HS-5 (cell line): Measurements from ENCODE around the gene LCE2A.
A peak's percentile ranks its signal among the peaks of the same experiment; 100 is the strongest.
"Not testable (repeated sequence)": the region's sequence is repeated elsewhere in the genome, so short reads cannot be mapped to it uniquely, and the experiment has no call there.

ENCODE experiments used
- DNase-seq: peaks from one replicate; pipeline ENCODE4 v3.0.0-alpha.2; 2012; ENCODE audit warnings: low read depth

Gene LCE2A, protein sequence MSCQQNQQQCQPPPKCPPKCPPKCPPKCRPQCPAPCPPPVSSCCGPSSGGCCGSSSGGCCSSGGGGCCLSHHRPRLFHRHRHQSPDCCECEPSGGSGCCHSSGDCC

DNA sequence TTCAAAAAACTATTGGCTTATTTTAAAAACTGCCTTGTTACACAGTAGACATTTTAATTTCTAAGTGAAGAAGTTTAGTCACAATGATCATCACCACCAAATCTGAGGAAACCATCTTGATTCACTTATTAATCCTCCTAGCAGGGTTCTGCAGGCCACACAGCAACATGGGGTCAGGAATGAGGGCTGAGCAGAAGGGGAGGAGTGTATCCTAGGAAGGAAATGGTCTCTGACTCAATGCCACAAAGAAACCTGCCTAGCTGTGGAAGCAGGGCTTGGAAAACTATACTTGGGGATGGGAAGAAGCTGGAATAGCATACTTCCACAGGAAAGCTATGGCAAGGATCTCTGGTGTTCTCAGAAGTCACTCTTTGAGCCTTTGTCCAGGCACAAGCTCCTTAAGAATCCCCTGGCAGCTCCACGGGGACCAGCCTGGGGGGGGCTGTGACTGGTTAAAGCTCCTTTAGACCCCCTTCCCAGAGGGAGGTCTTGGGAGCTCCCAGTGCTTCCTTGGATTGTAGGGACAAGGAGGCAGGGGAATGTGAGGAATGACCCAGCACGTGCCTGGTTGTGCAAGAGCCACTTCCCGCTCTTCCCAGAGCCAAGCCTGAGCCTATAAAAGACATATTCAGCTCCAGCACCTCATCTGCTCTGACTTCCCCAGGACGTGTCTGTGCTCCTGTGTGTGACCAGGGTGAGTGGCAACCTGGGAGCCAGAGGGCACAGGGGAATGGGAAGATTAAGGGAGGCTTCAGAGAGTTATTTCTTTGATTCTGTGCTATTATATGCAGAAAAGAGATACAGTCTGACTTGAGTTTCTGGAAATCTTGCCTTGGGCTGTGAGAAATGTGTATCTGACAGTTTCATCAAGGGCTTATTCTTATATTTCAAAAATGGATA lies at the start of gene LCE2A:
TSS of gene LCE2A (plus strand) at position 645 of the 900 bp plus-strand sequence. CDS start 557 bp downstream, outside the sequence.
- peak; percentile 16 for DNase-seq

DNA sequence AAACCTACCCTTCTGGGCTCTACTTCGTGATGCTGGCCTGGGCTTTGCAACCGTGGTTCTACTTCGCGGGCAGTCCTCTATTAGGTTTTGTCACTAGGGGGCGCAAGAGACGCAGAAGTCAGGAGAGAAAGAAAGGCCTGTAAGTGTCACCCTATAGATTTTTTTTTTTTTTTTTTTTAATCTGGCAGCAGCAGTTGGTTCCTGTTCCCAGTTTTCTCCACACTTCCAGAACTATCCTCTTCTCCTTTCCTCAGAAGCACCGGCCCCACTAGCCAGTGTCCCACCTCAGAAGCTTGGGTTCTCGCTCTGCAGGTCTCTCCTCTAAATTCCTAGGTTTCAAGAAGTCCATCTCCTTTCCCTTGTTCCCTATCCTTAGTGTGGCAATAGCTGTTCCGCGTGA lies 44.0 kb upstream of the LCE2A start:
- DNase-seq = peak; percentile 51

DNA sequence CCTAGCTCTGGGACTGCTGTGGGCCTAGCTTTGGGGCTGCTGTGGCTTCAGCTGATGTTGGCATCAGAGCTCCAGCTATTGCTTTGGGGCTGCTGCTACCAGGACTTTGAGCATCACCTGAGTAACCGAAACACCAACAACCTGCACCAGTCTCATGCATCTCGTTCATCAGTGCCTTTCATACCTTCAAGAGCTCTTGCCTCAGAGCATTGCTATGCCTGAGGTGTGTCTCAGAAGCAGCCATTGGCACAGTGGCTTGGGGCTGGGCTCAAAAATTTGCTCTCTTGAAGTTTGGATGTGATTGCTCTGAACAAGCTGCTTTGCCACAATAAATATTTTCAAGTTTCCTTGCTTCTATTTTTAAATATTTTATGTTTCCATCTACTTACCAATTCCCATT lies 41.7 kb upstream of the LCE2A start:
- DNase-seq = no peak

DNA sequence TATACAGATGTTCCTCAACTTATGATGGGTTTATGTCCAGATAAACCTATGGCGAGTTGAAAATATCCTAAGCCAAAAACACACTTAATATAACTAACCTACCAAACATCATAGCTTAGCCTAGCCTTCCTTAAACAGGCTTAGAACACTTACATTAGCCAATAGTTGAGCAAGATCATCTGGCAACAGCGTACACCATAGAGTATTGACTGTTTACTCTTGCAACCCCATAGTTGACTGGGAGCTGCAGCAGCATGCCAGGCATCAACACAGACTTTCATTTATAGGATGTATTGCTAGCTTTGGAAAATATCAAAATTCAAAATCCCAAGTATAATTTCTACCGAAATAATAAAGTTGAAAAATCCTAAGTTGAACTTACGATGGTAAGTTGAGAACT lies 40.5 kb upstream of the LCE2A start:
- DNase-seq = no peak

DNA sequence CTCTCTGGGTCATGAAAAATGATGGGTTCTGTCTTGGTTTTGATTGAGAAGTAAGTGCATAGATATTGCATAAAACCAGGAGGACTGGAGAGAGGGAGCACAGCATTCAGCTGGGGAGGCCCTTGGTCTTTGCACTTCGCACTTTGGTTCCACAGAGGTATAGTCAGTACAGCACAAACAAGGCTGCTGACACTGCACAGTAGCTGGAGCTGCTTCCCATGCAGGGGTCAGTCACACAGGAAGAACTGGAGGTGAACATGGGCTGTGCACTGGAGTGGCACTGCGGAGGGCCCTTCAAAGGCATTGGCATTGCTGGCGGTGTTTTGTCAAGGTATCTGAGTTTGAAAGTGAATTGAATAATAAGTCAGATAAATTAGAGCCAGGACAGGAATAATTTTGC lies 39.5 kb upstream of the LCE2A start:
- DNase-seq = no peak

DNA sequence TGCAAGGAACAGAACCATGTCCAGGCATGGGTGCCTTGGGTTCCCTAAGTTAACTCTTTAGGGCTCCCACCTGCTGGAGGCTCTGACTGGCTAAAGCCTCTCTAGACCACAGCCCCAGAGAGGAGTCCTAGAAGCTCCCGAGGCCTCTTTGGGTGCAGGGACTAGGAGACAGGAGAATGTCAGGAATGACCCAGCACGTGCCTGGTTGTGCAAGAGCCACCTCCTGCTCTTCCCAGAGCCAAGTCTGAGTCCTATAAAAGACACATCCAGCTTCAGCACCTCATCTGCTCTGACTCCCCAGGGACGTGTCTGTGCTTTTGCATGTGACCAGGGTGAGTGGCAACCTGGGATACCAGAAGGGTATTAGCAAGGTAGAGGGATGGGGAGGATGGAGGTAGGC lies 35.0 kb upstream of the LCE2A start, which contains the start of gene LCE2D:
TSS of gene LCE2D (plus strand) at position 283 of the 400 bp plus-strand sequence. CDS start 726 bp downstream, outside the sequence.
- DNase-seq = no peak

DNA sequence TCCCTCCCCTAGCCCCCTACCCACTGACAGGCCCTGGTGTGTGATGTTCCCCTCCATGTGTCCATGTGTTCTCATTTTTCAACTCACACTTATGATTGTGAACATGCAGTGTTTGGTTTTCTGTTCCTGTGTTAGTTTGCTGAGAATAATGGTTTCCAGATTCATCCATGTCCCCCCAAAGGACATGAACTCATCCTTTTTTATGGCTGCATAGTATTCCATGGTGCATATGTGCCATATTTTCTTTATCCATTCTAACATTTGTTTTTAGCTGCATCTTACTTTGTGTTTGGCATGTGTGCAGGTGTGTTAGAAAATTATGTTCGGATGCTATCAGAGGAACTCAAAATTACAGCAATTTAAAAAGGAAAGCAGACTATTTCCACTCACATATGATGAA lies 32.0 kb upstream of the LCE2A start:
- DNase-seq = not testable (repeated sequence)

DNA sequence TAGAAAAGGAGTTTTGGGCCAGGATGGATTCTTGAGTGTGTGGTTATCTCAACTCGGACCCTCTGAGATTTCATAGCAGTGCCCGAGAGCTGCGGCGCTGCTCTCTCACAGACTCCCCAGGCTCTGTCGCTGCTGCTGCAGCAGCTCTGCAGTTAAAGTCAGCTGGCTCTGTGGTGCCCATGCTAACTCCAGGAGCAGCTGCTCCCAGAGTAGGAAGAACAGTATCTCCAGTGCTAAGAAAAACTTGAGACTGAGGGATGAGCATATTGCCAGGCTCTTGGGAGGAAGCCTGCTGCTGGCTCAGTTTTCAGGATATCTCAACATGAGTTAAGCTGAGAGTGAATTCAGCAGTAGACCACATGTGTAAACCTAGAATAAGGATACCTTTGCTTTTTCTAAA lies 30.5 kb upstream of the LCE2A start:
- DNase-seq = no peak

DNA sequence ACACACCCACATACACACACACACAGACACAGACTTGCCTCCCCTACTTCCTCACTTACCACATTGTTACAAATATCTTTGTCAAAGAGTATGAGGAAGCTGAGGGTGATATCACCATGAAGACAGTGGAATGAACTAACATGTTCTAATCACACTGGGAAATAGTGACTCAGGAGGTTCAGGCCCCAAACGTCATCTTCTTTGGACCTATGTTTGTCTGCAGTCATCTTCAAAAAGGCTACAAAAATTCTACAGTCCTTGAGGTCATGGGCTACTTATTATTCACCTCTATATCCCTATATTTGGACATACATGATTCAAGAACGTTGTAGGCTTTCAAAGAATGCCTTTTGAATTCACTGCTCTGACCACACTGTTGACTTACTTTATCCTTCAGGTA lies 25.1 kb upstream of the LCE2A start:
- no peak for DNase-seq

DNA sequence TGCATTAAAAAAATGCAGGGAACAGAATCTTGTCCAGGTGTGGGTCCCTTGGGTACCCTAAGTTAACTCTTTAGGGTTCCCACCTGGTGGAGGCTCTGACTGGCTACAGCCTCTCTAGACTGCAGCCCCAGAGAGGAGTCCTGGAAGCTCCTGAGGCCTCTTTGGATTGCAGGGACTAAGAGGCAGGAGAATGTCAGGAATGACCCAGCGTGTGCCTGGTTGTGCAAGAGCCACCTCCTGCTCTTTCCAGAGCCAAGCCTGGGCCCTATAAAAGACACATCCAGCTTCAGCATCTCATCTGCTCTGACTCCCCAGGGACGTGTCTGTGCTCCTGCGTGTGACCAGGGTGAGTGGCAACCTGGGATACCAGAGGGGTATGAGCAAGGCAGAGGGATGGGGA lies 23.2 kb upstream of the LCE2A start, which contains the start of gene LCE2C:
TSS of gene LCE2C (plus strand) at position 297 of the 400 bp plus-strand sequence. CDS start 737 bp downstream, outside the sequence.
- DNase-seq = not testable (repeated sequence)

DNA sequence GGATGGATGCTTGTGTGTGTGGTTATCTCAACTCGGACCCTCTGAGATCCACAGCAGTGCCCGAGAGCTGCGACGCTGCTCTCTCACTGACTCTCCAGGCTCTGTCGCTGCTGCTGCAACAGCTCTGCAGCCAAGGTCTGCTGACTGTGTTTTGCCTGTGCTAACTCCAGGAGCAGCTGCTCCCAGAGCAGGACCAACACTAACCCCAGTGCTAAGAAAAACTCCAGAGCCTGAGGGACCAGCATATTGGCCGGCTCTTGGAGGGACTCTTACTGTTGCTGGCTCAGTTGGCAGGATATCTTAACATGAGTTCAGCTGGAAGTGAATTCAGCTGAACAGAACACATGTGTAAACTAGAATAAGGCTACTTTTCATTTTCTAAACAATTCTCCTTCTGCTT lies 18.7 kb upstream of the LCE2A start:
- DNase-seq = no peak

DNA sequence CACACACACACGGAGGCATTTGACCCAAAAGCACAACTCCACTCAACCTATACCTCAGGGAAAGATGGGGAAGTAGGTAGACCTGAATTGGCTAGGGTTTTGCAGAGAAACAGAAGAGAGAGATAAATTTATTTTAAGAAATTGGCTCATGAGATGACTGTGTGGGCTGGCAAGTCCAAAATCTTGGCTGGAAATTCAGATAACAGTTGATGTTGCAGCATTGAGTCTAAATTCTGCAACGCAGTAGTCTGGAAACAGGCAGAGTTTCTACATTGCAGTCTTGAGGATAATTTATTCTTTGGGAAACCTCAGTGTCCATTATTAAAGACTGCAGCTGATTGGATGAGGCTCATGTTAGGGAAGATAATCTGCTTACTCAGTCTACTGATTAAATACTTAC lies 16.5 kb upstream of the LCE2A start:
- DNase-seq = no peak

DNA sequence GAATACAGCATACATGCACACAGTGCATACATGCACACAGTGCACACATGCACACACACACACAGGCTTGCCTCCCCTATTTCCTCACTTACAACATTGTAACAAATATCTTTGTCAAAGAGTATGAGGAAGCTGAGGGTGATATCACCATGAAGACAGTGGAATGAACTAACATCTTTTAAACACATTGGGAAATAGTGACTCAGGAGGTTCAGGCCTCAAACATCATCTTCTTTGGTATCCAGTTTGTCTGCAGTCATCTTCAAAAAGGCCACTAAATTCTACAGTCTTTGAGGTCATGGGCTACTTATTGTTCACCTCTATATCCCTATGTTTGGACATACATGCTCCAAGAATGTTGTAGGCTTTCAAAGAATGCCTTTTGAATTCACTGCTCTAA lies 14.3 kb upstream of the LCE2A start:
- DNase-seq = no peak

DNA sequence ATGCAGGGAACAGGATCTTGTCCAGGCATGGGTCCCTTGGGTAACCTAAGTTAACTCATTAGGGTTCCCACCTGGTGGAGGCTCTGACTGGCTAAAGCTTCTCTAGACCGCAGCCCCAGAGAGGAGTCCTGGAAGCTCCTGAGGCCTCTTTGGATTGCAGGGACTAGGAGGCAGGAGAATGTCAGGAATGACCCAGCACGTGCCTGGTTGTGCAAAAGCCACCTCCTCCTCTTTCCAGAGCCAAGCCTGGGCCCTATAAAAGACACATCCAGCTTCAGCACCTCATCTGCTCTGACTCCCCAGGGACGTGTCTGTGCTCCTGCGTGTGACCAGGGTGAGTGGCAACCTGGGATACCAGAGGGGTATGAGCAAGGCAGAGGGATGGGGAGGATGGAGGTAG lies 12.3 kb upstream of the LCE2A start, which contains the start of gene LCE2B:
TSS of gene LCE2B (plus strand) at position 301 of the 400 bp plus-strand sequence. CDS start 721 bp downstream, outside the sequence.
- DNase-seq = not testable (repeated sequence)

DNA sequence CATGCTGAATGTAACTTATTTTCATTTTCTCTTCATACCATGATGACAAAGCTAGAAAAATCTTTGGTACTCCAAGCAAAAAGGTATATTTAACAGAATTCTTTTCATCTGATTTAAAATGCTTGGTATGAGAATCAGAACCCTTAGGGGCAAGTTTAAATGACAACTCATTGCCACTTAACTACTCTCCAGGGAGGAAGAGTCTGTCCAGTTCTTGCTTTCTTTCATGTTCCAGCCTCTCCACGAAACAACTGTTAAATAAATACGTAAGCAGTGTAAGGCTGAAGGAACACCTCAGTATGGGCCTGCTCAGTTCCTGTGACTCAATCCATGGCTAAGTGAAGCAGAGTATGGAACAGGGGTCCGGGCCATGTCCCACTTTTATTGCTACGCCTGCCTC lies 1.6 kb downstream of the LCE2A start:
- DNase-seq = no peak

DNA sequence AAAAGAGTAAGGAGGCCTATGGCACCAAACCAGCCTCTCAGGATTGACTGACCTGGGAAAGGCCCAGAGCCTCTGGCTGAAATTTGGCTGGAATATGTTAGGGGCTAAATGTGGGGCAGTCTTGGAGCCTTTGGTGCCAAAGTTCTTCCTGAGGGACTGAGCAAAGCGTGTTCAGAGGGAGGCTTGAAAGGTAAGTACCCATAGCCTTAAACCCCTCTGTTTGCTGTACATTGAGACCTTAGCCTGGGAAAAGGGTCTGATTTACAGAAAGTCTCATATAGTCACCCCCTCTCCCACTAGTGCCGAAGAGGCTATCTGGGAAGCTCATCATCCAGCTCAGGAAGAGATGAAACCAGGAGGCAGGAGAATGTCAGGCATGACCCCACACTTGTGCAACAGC lies 9.7 kb downstream of the LCE2A start, which contains the start of gene LCE4A:
TSS of gene LCE4A (plus strand) at position 301 of the 400 bp plus-strand sequence. CDS start 916 bp downstream, outside the sequence.
- DNase-seq = no peak

DNA sequence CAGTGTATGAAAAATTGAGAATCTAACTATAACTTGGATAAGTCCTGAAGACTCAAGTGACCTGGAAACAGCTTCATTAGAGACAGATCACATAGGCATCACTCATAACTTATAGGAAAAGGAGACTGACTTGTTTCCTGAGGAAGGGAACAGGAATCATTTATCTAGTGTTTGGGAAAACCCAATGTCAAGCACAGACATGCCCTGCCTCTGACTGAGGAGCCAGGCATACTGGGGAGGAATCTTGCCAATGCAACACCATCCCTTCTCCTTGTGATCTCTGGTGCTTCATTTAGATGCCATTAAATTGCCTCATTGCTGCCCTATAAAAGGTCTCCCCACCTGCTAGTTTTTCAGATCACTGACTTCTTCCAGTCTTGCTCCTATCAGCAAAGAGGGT lies 20.1 kb downstream of the LCE2A start:
- no peak for DNase-seq

DNA sequence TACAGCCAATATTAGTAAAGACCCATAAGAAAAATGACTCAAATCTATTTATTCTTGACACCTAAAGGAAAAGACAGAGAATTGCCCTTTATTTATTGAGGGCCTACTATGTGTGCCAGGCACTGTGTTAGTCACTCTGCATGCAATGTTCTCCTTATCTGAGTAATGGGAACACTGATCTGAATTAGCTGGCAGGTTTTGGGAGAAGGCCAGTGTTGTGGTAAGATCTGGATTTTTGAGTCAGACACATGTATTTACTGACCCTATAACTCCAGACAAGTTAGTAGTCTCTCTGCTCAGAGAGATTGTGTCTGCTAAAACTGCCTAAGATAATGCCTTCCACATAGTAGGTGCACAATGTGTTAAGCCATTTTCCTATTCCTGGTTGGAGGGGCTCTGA lies 27.1 kb downstream of the LCE2A start:
- no peak for DNase-seq

DNA sequence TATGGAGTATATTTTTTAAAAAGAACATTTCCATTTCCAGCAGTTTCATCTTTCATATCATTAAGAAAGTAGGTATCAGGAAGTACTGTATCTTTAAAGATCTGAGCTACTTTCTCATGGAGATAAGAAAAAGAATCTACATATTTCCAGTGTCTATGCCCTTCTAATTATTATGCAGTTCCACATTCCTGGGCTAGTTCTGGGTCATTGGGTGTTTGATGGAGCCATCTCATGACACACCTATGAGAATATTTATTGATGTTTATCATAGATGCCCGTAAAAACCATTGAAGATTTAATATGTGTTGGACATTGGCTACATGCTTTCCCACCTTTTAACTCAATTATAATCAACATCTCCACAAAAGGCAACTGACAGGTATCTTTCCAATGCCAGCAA lies 30.8 kb downstream of the LCE2A start:
- no peak for DNase-seq

DNA sequence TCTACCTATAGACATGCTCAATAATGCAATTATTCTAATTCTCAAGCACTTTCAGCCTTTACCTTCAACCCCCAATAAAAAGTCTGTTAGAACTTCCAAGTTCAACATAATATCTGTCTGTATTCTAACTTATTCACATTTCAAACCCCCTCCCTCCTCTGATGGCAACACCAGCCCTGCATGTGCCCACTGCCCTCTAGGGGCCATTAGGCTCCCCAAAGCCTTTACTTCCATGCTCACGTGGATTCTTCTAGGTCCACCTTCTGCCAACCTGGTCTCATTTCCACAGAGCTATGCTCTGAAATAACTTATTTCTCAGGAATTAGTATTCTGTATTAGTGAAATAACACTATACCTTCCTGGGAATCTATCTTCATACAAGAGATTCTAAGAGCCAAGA lies 37.5 kb downstream of the LCE2A start:
- DNase-seq = no peak

DNA sequence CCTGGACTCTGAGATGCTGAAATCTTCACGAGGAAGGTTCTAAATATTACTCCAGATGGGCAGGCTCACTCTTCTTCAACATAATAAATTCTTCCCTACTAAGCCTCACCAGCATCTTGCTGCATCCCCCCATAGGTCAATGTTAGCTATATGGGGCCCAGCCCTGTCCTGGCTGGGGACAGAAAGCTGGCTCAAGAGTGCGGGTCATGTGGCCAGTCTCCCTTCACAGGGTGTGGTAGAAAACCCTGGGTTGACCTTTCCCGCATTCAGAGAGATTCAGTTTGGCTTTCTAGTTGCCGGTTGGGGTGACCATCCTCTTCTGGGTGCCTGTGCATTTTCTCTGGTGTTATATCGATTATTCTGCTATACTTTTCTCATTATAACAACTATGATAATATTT lies 39.9 kb downstream of the LCE2A start:
- no peak for DNase-seq

DNA sequence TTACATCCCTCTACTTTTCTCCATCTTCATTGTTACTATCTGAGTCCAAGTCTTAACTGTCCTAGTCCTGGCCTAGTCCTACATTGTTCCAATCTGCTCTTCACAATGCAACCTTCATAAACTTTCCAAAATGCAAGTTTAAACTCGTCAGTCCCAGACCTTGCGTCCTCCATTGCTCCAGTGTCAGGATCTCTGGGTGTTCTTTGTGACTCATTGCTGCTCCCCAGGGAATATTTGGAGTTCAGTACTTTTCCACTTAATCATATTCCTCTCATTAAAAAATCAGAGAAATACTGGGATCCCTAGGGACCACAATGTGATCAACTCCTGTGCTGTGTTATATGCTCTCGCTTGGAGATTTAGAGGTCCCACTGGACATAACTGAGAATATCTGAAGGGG lies 41.7 kb downstream of the LCE2A start:
- DNase-seq = no peak

DNA sequence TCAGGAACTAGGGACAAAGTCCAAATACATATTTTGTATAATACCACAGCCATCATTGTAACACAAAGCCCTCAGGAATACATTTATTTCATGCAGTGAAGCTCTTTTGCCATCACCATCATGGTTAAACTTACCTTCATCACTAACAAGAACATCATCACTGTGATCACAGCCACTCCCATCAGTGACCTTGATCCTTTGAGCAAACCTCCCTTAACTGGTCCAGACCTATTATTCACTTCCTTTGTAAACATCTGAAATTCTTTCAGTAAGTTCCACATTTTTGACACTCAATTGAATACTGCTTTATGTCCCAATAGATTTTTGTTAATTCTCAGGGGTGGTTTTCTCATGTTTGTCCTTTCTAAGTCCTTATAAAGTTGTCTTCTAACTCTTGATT lies 43.5 kb downstream of the LCE2A start:
- no peak for DNase-seq
